Measurements from ENCODE around the gene POR.

- no peak for TF ChIP-seq EP300 (IDR thresholded peaks at IDR 0.05)
- TF ChIP-seq CTCF (IDR thresholded peaks at IDR 0.05) = no peak
These were observed 34.7 kb upstream of the POR start for GRCh38 chr7:75880242-75880641.
